Mucosa of descending colon (tissue), 3 donors: ENCODE data around the gene BAHD1. TPM values are rescaled to one million over a fixed set of nuclear protein-coding genes. Genes with fewer than 3 reads are reported as not detected.
A peak's percentile ranks its signal among the peaks of the same experiment; 100 is the strongest.

Experiments
- ATAC-seq: fragments of 200-7000 bp; cut with Tn5 transposase; one replicate; pipeline ENCODE4 v1.9.1; 2020; ENCODE audit warnings: mild to moderate bottlenecking, moderate library complexity
- DNase-seq, 3 donors: peaks; one replicate each; pipeline ENCODE4 v3.0.0-alpha.2; 2020
- H3K36me3 ChIP-seq: fragments of 200-600 bp; one replicate; pipeline ENCODE4 v1.8.0; 2021; ENCODE audit warnings: low read depth, mild to moderate bottlenecking
- H3K4me1 ChIP-seq: fragments of 200-600 bp; one replicate; pipeline ENCODE4 v1.8.0; 2021; ENCODE audit warnings: low read depth, mild to moderate bottlenecking
- H3K4me3 ChIP-seq: fragments of 200-600 bp; one replicate; pipeline ENCODE4 v1.8.0; 2021; ENCODE audit warnings: mild to moderate bottlenecking
- H3K9me3 ChIP-seq: fragments of 200-600 bp; one replicate; pipeline ENCODE4 v1.8.0; 2021; ENCODE audit warnings: mild to moderate bottlenecking
- CTCF ChIP-seq: fragments of 200-600 bp; IDR thresholded peaks from one replicate; pipeline ENCODE4 v1.8.0; 2022; ENCODE audit warnings: antibody characterized with exemption, mild to moderate bottlenecking
- intact Hi-C, 2 donors: fragments of 100-400 bp; cut with DNase I in 1 of 2; cut with micrococcal nuclease in 1 of 2; formaldehyde crosslinking; loops; one replicate each; pipeline versions ENCODE4 v1.11.0 to v1.11.1; 2022; cut with DNase I, micrococcal nuclease
- total RNA-seq, 3 donors: library from RNA; stranded (reverse); fragmentation: NEBNext Ultra II Directional in 2 of 3; extraction: Animal tissue kit (Norgen Biotek cat#: 25700) in 2 of 3; gene quantifications; one replicate each; pipeline versions ENCODE4 v1.2.1 to v1.2.4, GENCODE V29; 2021 to 2023
- donor health status: DM: no; HTN: no; CAD: no; lungs with moderate emphysema.
- donor health status: DM: no; HTN: no; CAD: no.
- donor health status: DM: no; HTN: yes; CAD: no.

BAHD1 gene
- total RNA-seq, 3 donors from 2014 or later: 26.9 to 32.2 (median 31.1) TPM

GRCh38 chr15:40511093-40511471, 70.3 kb downstream of the BAHD1 start:
- no peak overlapping the region for H3K4me3 ChIP-seq
- no peaks in the 10 kb centered on the region for H3K9me3 ChIP-seq
- ATAC-seq: peak; percentile 43
- intact Hi-C loops: no loop called here
- peak in 1 of 3 donors; percentile 15 for DNase-seq
- peaks cover 7% of the 10 kb centered on the region for H3K4me1 ChIP-seq
- H3K36me3 ChIP-seq: no peaks in the 10 kb centered on the region
- TF ChIP-seq CTCF: no peak

GRCh38 chr15:40511472-40512133, 70.8 kb downstream of the BAHD1 start:
- DNase-seq: peak; percentile 80 to 90 (median 87)
- Histone ChIP-seq H3K36me3 (no peaks in the 10 kb centered on the region), H3K9me3 (no peaks in the 10 kb centered on the region), H3K4me3 (no peak overlapping the region), H3K4me1 (peaks cover 7% of the 10 kb centered on the region)
- intact Hi-C loops: no loop called here
- ATAC-seq: peak; percentile 94
- no peak for TF ChIP-seq CTCF

GRCh38 chr15:40512440-40512839, 71.7 kb downstream of the BAHD1 start:
- DNase-seq: no peak
- Histone ChIP-seq H3K36me3 (no peaks in the 10 kb centered on the region), H3K4me1 (peaks cover 4% of the 10 kb centered on the region), H3K4me3 (no peak overlapping the region), H3K9me3 (no peaks in the 10 kb centered on the region)
- TF ChIP-seq CTCF: no peak
- intact Hi-C loops: no loop called here
- ATAC-seq: no peak

GRCh38 chr15:40513609-40514008, 72.9 kb downstream of the BAHD1 start:
- TF ChIP-seq CTCF: no peak
- no peak overlapping the region for H3K4me3 ChIP-seq
- H3K9me3 ChIP-seq: no peaks in the 10 kb centered on the region
- intact Hi-C loops: no loop called here
- DNase-seq (no peak), ATAC-seq (no peak)
- H3K36me3 ChIP-seq: no peaks in the 10 kb centered on the region
- peaks cover 4% of the 10 kb centered on the region for H3K4me1 ChIP-seq

GRCh38 chr15:40516322-40516721, 75.6 kb downstream of the BAHD1 start:
- intact Hi-C loops: no loop called here
- H3K4me3 ChIP-seq: no peak overlapping the region
- H3K9me3 ChIP-seq: no peaks in the 10 kb centered on the region
- no peak for ATAC-seq
- peaks cover 4% of the 10 kb centered on the region for H3K4me1 ChIP-seq
- no peaks in the 10 kb centered on the region for H3K36me3 ChIP-seq
- TF ChIP-seq CTCF: no peak
- no peak for DNase-seq

Other genes starting within 250 kb of the BAHD1 start
- gene PAK6, start 201.9 kb upstream of the BAHD1 start, total RNA-seq: 1 to 10 TPM in 2 of 3 donors, under 1 TPM in 1; 0.98 to 3.1 (median 2.7) TPM
- gene ANKRD63, start 157.9 kb upstream of the BAHD1 start, total RNA-seq: under 1 TPM in 1 of 3 donors, not detected in 2; 0.25 TPM
- 10 to 100 TPM in 2 of 3 donors, 1 to 10 TPM in 1; 9.9 to 21.8 (median 17.4) TPM for gene PLCB2, start 133.0 kb upstream of the BAHD1 start, total RNA-seq
- gene INAFM2, start 117.3 kb upstream of the BAHD1 start, total RNA-seq: 100 to 1,000 TPM in 1 of 3 donors, 10 to 100 TPM in 2; 15.6 to 120 (median 21.1) TPM
- gene CCDC9B, start 100.0 kb upstream of the BAHD1 start, total RNA-seq: 100 to 1,000 TPM in 1 of 3 donors, 10 to 100 TPM in 2; 34.9 to 204 (median 37.2) TPM
- 1,000 to 10,000 TPM in 2 of 3 donors, 100 to 1,000 TPM in 1; 932 to 1,439 (median 1,228) TPM for gene PHGR1, start 89.9 kb upstream of the BAHD1 start, total RNA-seq
- 10 to 100 TPM in 2 of 3 donors, 1 to 10 TPM in 1; 5.1 to 23.4 (median 16.1) TPM for gene DISP2, start 82.7 kb upstream of the BAHD1 start, total RNA-seq
- 10 to 100 TPM in 2 of 3 donors, 1 to 10 TPM in 1; 9.4 to 16.4 (median 10.5) TPM for gene KNSTRN, start 58.2 kb upstream of the BAHD1 start, total RNA-seq
- gene IVD, start 35.2 kb upstream of the BAHD1 start, total RNA-seq: 10 to 100 TPM; 65.8 to 88.3 (median 74.8) TPM
- gene CHST14, start 30.0 kb downstream of the BAHD1 start, total RNA-seq: 10 to 100 TPM in 1 of 3 donors, 1 to 10 TPM in 2; 3.5 to 10.5 (median 4.8) TPM
- 10 to 100 TPM; 32.6 to 35.0 (median 32.8) TPM for gene CCDC32, start 124.1 kb downstream of the BAHD1 start, total RNA-seq
- gene RPUSD2, start 128.3 kb downstream of the BAHD1 start, total RNA-seq: 10 to 100 TPM in 1 of 3 donors, 1 to 10 TPM in 2; 9.4 to 10.9 (median 9.4) TPM
- 1 to 10 TPM; 1.6 to 9.7 (median 3.1) TPM for gene KNL1, start 153.3 kb downstream of the BAHD1 start, total RNA-seq